GM12878 (cell line): ENCODE data around the gene RGS14. TPM values are rescaled to one million over a fixed set of nuclear protein-coding genes. Genes with fewer than 3 reads are reported as not detected.

Source experiments
- ATAC-seq: fragments of 200-7000 bp; cut with Tn5 transposase; 3 replicates; pipeline ENCODE4 v1.9.1; 2020; ENCODE audit warnings: mild to moderate bottlenecking, moderate library complexity
- BruUV-seq: library from RNA; stranded (reverse); fragments of 400-500 nt; replicated peaks from 2 replicates; lab custom pipeline; 2021; lab: Mats Ljungman, UMichigan
- CTCF ChIA-PET: fragments of 300-600 bp; sonication (Branson Sonifier 250); formaldehyde crosslinking; extraction: SDS; loops from one replicate; lab custom pipeline; 2021; ENCODE audit warnings: inconsistent platforms; lab: Yijun Ruan, JAX
- POLR2A ChIA-PET: fragments of 350-600 bp; formaldehyde crosslinking; extraction: SDS; loops from one replicate; lab custom pipeline; 2021; ENCODE audit warnings: inconsistent platforms; lab: Charles Lee
- RAD21 ChIA-PET: fragments of 300-600 bp; sonication (Branson Sonifier 250); formaldehyde crosslinking; loops from one replicate; lab custom pipeline; 2023; ENCODE audit warnings: antibody characterized with exemption; ENCODE audit not compliant: unreplicated experiment; lab: Charles Lee
- SMC1A ChIA-PET: fragments of 300-600 bp; sonication (Branson Sonifier 250); formaldehyde crosslinking; loops from one replicate; lab custom pipeline; 2023; ENCODE audit not compliant: unreplicated experiment, uncharacterized antibody; lab: Charles Lee
- DNase-seq: peaks from one replicate; pipeline ENCODE4 v3.0.0-alpha.2; 2011; ENCODE audit warnings: low read depth, low spot score
- FAIRE-seq: peaks from 3 replicates; lab custom pipeline; 2011; peaks lifted over from hg19 to GRCh38; lab: Jason Lieb, UNC
- H2AFZ ChIP-seq: 2 replicates; pipeline ENCODE4 v1.6.0; 2011; ENCODE audit warnings: low read depth, low read length, control low read depth; ENCODE audit not compliant: control insufficient read depth
- H3K27ac ChIP-seq: 2 replicates; pipeline ENCODE4 v1.5.1; 2011; ENCODE audit warnings: control low read depth; ENCODE audit not compliant: control insufficient read depth, insufficient read depth
- H3K27me3 ChIP-seq, 2 experiments: replicated peaks in 1 of 2; 2 replicates each; pipeline versions ENCODE4 v1.6.0 to v1.6.1; 2011; ENCODE audit warnings: low read length in 1 of 2; ENCODE audit not compliant: control insufficient read depth in 2 of 2, insufficient read depth in 2 of 2
- H3K36me3 ChIP-seq, 2 experiments: 2 replicates each; pipeline ENCODE4 v1.5.1; 2011; ENCODE audit warnings: low read length in 1 of 2; ENCODE audit not compliant: control insufficient read depth in 2 of 2, insufficient read depth in 2 of 2
- H3K4me1 ChIP-seq: 2 replicates; pipeline ENCODE4 v1.6.1; 2011; ENCODE audit warnings: mild to moderate bottlenecking, low read length, moderate library complexity, mixed read lengths; ENCODE audit not compliant: control insufficient read depth, insufficient read depth
- H3K4me2 ChIP-seq: 2 replicates; pipeline ENCODE4 v1.6.0; 2011; ENCODE audit warnings: control low read depth; ENCODE audit not compliant: control insufficient read depth, insufficient read depth
- H3K4me3 ChIP-seq: fragments of 200-600 bp; sonication (generic); 2 replicates; pipeline ENCODE4 v1.5.1; 2016
- H3K79me2 ChIP-seq: 2 replicates; pipeline ENCODE4 v1.6.0; 2011; ENCODE audit warnings: low read length; ENCODE audit not compliant: control insufficient read depth, insufficient read depth
- H3K9ac ChIP-seq: 2 replicates; pipeline ENCODE4 v1.8.0; 2011; ENCODE audit warnings: low read length, control low read depth, mixed read lengths; ENCODE audit not compliant: control insufficient read depth, insufficient read depth
- H3K9me3 ChIP-seq: replicated peaks from 3 replicates; pipeline ENCODE4 v1.5.1; 2011; ENCODE audit warnings: mild to moderate bottlenecking, low read length; ENCODE audit not compliant: control insufficient read depth, insufficient read depth
- H4K20me1 ChIP-seq: 2 replicates; pipeline ENCODE4 v1.6.0; 2011; ENCODE audit not compliant: control insufficient read depth, insufficient read depth
- BCL3 ChIP-seq: IDR thresholded peaks from 2 replicates; pipeline ENCODE4 v1.6.1; 2011; ENCODE audit warnings: borderline replicate concordance, low read depth, mild to moderate bottlenecking, moderate library complexity, low read length; ENCODE audit not compliant: insufficient read depth, poor library complexity, severe bottlenecking
- CEBPZ ChIP-seq: fragments of 150-350 bp; IDR thresholded peaks from 2 replicates; pipeline ENCODE4 v1.6.1; 2016; ENCODE audit warnings: low read depth, low read length
- CHD1 ChIP-seq: IDR thresholded peaks from 2 replicates; pipeline ENCODE4 v1.6.1; 2012; ENCODE audit warnings: low read depth, low read length, improper control_type of control experiment
- IKZF1 ChIP-seq: fragments of 450-650 bp; conservative IDR thresholded peaks from 2 replicates; pipeline ENCODE4 v1.6.1; 2017; ENCODE audit warnings: antibody characterized with exemption, mild to moderate bottlenecking
- IRF4 ChIP-seq: IDR thresholded peaks from 2 replicates; pipeline ENCODE4 v1.6.1; 2011; ENCODE audit warnings: low read depth, low read length
- LARP7 ChIP-seq: fragments of 450-650 bp; IDR thresholded peaks from 2 replicates; pipeline ENCODE4 v1.6.1; 2017; ENCODE audit warnings: mild to moderate bottlenecking
- MTA2 ChIP-seq: fragments of 450-650 bp; IDR thresholded peaks from 2 replicates; pipeline ENCODE4 v1.6.1; 2016; ENCODE audit warnings: low read depth, mild to moderate bottlenecking, moderate library complexity
- NFYA ChIP-seq: IDR thresholded peaks from 2 replicates; pipeline ENCODE4 v1.6.1; 2011; ENCODE audit warnings: low read depth, mild to moderate bottlenecking, low read length, improper control_type of control experiment, borderline replicate concordance
- ZBTB11 ChIP-seq: fragments of 450-650 bp; formaldehyde crosslinking; IDR thresholded peaks from 2 replicates; pipeline ENCODE4 v1.5.0; 2022; ENCODE audit warnings: mild to moderate bottlenecking, missing genetic modification characterization
- ZNF24 ChIP-seq: fragments of 450-650 bp; IDR thresholded peaks from 2 replicates; pipeline ENCODE4 v1.6.1; 2017; ENCODE audit warnings: antibody characterized with exemption, mild to moderate bottlenecking
- WGBS: methylation state at CpG from one replicate; pipeline ENCODE4 v1.1.6; 2016; ENCODE audit warnings: low lambda C conversion rate; ENCODE audit not compliant: insufficient replicate concordance, insufficient coverage; ENCODE audit errors: missing lambda C conversion rate; 5-methylcytosine and 5-hydroxymethylcytosine counted together
- in situ Hi-C: fragments of 300-500 bp; cut with MboI; formaldehyde crosslinking; loops from 9 replicates; pipeline ENCODE4 v1.14.3; 2018; ENCODE audit warnings: mixed read lengths
- intact Hi-C: fragments of 100-400 bp; cut with micrococcal nuclease; formaldehyde crosslinking; loops from one replicate; pipeline ENCODE4 v1.14.2; 2022; ENCODE audit not compliant: unreplicated experiment
- polyA plus RNA-seq, 11 experiments: library from polyadenylated mRNA; depleted of rRNA in 4 of 11; unstranded in 6 of 11; stranded (reverse) in 5 of 11; fragments of >200 nt; fragmentation: Nextera tagmentation in 4 of 11; fragmentation: Illumina TruSeq in 1 of 11; extraction: Ambion mirVana in 4 of 11; extraction: Trizol in 1 of 11; gene quantifications; 1 replicate in 1 of 11; 2 replicates in 10 of 11; pipeline versions ENCODE4 v1.2.1 to v1.2.3, GENCODE V29; 2011 to 2016; ENCODE audit warnings: inconsistent platforms in 2 of 11, missing spikeins in 2 of 11, low read depth in 1 of 11
- total RNA-seq, 4 experiments: library from RNA; depleted of rRNA in 3 of 4; stranded (reverse); fragments of >200 nt in 3 of 4; fragmentation: Illumina TruSeq in 1 of 4; extraction: Trizol in 1 of 4; gene quantifications; 2 replicates each; pipeline versions ENCODE4 v1.2.1 to v1.2.3, GENCODE V29; 2013 to 2021

RGS14 gene
- total and polyA plus RNA-seq, 10 of the 15 experiments (the other 5 are each of a cell fraction or from before 2014, with no cell fraction given) = 0.19 to 88.7 (median 54.8) TPM

- ChIA-PET SMC1A (interaction anchor here (0.6 to 2.5 kb wide), 7 partner anchors 10 to 61 kb away, joined by 3 to 19 read pairs (median 5); no protein-coding TSS in a partner anchor), CTCF (interaction anchor here (0.6 to 5.8 kb wide), 13 partner anchors 9 to 808 kb away, joined by 3 to 45 read pairs (median 3); partner anchors contain the start of gene LMAN2), POLR2A (interaction anchor here (1.0 to 2.1 kb wide), 7 partner anchors 8 to 60 kb away, joined by 3 to 14 read pairs (median 5); no protein-coding TSS in a partner anchor), RAD21 (interaction anchor here (0.6 to 2.5 kb wide), 8 partner anchors 9 to 66 kb away, joined by 3 to 25 read pairs (median 4); partner anchors contain the start of gene LMAN2)
- FAIRE-seq (peak; percentile 59), DNase-seq (no peak), ATAC-seq (peak; percentile 80)
- WGBS = 52% methylated on average over 15 of the region's 15 CpGs
- in situ Hi-C loops (loop anchor here (25.0 kb wide), 1 partner anchor 1342 kb away; no protein-coding TSS in a partner anchor), intact Hi-C loops (no loop called here)
- H3K9ac ChIP-seq = no peak overlapping the region
- no peaks in the 10 kb centered on the region for H3K79me2 ChIP-seq
- no TSS peak for BruUV-seq
- H3K27me3 ChIP-seq = no peaks in the 10 kb centered on the region
- H3K36me3 ChIP-seq = no peaks in the 10 kb centered on the region
- no peak overlapping the region for H3K4me3 ChIP-seq
- peak overlapping the region; percentile 33; the same call in 1 of the 2 replicates for H2AFZ ChIP-seq
- H4K20me1 ChIP-seq = no peaks in the 10 kb centered on the region
- H3K9me3 ChIP-seq = no peaks in the 10 kb centered on the region
- H3K4me2 ChIP-seq = no peak overlapping the region
- peaks cover 6% of the 10 kb centered on the region for H3K4me1 ChIP-seq
- peak overlapping the region; percentile 33; the same call in 1 of the 2 replicates for H3K27ac ChIP-seq
- 0 out of 2 replicates have a peak, but pooled peaks have one; percentile 12 for TF ChIP-seq IKZF1
- peak; percentile 85 for TF ChIP-seq IRF4
- TF ChIP-seq CEBPZ = no peak
- TF ChIP-seq BCL3 = peak; percentile 68
- 0 out of 2 replicates have a peak, but pooled peaks have one; percentile 18 for TF ChIP-seq MTA2
- no peak for TF ChIP-seq LARP7
- no peak for TF ChIP-seq ZNF24
- TF ChIP-seq ZBTB11 (CRISPR knock-in tag) = no peak
- no peak for TF ChIP-seq CHD1
- TF ChIP-seq NFYA = no peak
Measured at GRCh38 chr5:177378884-177379883, 21.5 kb downstream of the RGS14 start.
